ENCODE data around the gene GAGE10. TPM values are rescaled to one million over a fixed set of nuclear protein-coding genes. Genes with fewer than 3 reads are reported as not detected.
A peak's percentile ranks its signal among the peaks of the same experiment; 100 is the strongest.

GAGE10 gene
- total RNA-seq, 6 donors from 2014 or later = not detected

- no peak for ATAC-seq (ENCODE audit: low FRiP score in 2 of 2)
- no peak for DNase-seq
- H3K27ac ChIP-seq = no peak overlapping the region
- H3K4me3 ChIP-seq = no peak overlapping the region
- WGBS, 2 donors = 61 to 74% methylated on average over 1 of the region's 1 CpG
- TF ChIP-seq POLR2A (IDR thresholded peaks at IDR 0.05) (no peak), EP300 (IDR thresholded peaks at IDR 0.05) (no peak), CTCF (IDR thresholded peaks at IDR 0.05) (no peak), POLR2AphosphoS5 (IDR thresholded peaks at IDR 0.05) (no peak)
- peaks cover 7 to 19% (median 11%) of the 10 kb centered on the region in 4 donors for H3K4me1 ChIP-seq
- no peaks in the 10 kb centered on the region for H3K9me3 ChIP-seq
- no peaks in the 10 kb centered on the region for H3K36me3 ChIP-seq
- H3K27me3 ChIP-seq = no peaks in the 10 kb centered on the region
These were observed 27.2 kb upstream of the GAGE10 start for GRCh38 chrX:49276207-49276606.

GRCh38 chrX:49276671-49277534 is 26.5 kb upstream of the GAGE10 start:
- H3K36me3 ChIP-seq = no peaks in the 10 kb centered on the region
- DNase-seq (peak in 1 of 2 donors; percentile 21), ATAC-seq (ENCODE audit: low FRiP score in 2 of 2) (no peak)
- no peaks in the 10 kb centered on the region for H3K9me3 ChIP-seq
- WGBS, 2 donors = 67 to 77% methylated on average over 16 to 19 of the region's 19 CpGs
- no peak overlapping the region for H3K27ac ChIP-seq
- no peak overlapping the region for H3K4me3 ChIP-seq
- TF ChIP-seq EP300 (IDR thresholded peaks at IDR 0.05) = no peak
- TF ChIP-seq POLR2AphosphoS5 (IDR thresholded peaks at IDR 0.05) = no peak
- TF ChIP-seq POLR2A (IDR thresholded peaks at IDR 0.05) = no peak
- TF ChIP-seq CTCF (IDR thresholded peaks at IDR 0.05) = no peak
- no peaks in the 10 kb centered on the region for H3K27me3 ChIP-seq
- peaks cover 3 to 12% (median 7%) of the 10 kb centered on the region in 4 donors for H3K4me1 ChIP-seq

GRCh38 chrX:49277535-49277830 is 26.0 kb upstream of the GAGE10 start:
- Histone ChIP-seq H3K27ac (no peak overlapping the region), H3K4me3 (no peak overlapping the region), H3K4me1 (peaks cover 0 to 7% (median under 1%) of the 10 kb centered on the region in 4 donors), H3K36me3 (no peaks in the 10 kb centered on the region), H3K9me3 (no peaks in the 10 kb centered on the region), H3K27me3 (no peaks in the 10 kb centered on the region)
- TF ChIP-seq POLR2AphosphoS5 (IDR thresholded peaks at IDR 0.05) = no peak
- no peak for TF ChIP-seq POLR2A (IDR thresholded peaks at IDR 0.05)
- no peak for TF ChIP-seq CTCF (IDR thresholded peaks at IDR 0.05)
- TF ChIP-seq EP300 (IDR thresholded peaks at IDR 0.05) = no peak
- ATAC-seq (ENCODE audit: low FRiP score in 2 of 2) (no peak), DNase-seq (no peak)
- WGBS, 2 donors = 54 to 57% methylated on average over 3 of the region's 3 CpGs

GRCh38 chrX:49278081-49278480 is 25.4 kb upstream of the GAGE10 start:
- DNase-seq = no peak
- no peaks in the 10 kb centered on the region for H3K27me3 ChIP-seq
- H3K36me3 ChIP-seq = no peaks in the 10 kb centered on the region
- H3K9me3 ChIP-seq = no peaks in the 10 kb centered on the region
- TF ChIP-seq POLR2AphosphoS5 (IDR thresholded peaks at IDR 0.05) = no peak
- no peak for TF ChIP-seq POLR2A (IDR thresholded peaks at IDR 0.05)
- no peak for TF ChIP-seq CTCF (IDR thresholded peaks at IDR 0.05)
- TF ChIP-seq EP300 (IDR thresholded peaks at IDR 0.05) = no peak
- WGBS, 2 donors = 88 to 90% methylated on average over 3 of the region's 3 CpGs
- H3K4me3 ChIP-seq = no peak overlapping the region
- peaks cover 0 to under 1% (median 0%) of the 10 kb centered on the region in 4 donors for H3K4me1 ChIP-seq
- no peak overlapping the region for H3K27ac ChIP-seq
- no peak for ATAC-seq (ENCODE audit: low FRiP score in 2 of 2)

- DNase-seq = no peak
- H3K4me1 ChIP-seq = no peaks in the 10 kb centered on the region
- H3K27ac ChIP-seq = no peak overlapping the region
- H3K9me3 ChIP-seq = no peaks in the 10 kb centered on the region
- peaks cover 0 to 3% (median 0%) of the 10 kb centered on the region in 4 donors for H3K27me3 ChIP-seq
- WGBS, 2 donors = 52 to 56% methylated on average over 9 to 11 of the region's 11 CpGs
- TF ChIP-seq EP300 (IDR thresholded peaks at IDR 0.05) = no peak
- no peak for TF ChIP-seq POLR2A (IDR thresholded peaks at IDR 0.05)
- no peak for TF ChIP-seq POLR2AphosphoS5 (IDR thresholded peaks at IDR 0.05)
- H3K36me3 ChIP-seq = no peaks in the 10 kb centered on the region
- no peak overlapping the region for H3K4me3 ChIP-seq
- ATAC-seq (ENCODE audit: low FRiP score in 2 of 2) = peak in 1 of 2 donors; percentile 36
These were observed 20.8 kb upstream of the GAGE10 start for GRCh38 chrX:49282647-49283011.
